ENCODE results near the gene CIP2A. TPM values are rescaled to one million over a fixed set of nuclear protein-coding genes. Genes with fewer than 3 reads are reported as not detected.
A peak's percentile ranks its signal among the peaks of the same experiment; 100 is the strongest.

Gene CIP2A
- total RNA-seq, 1 donor from 2014 or later: 6.9 TPM

- H3K4me1 ChIP-seq: peaks cover 20% of the 10 kb centered on the region
- intact Hi-C loops (cut with DNase I): no loop called here
- H3K4me3 ChIP-seq: peak overlapping the region; percentile 58 to 66
- TF ChIP-seq POLR2A (IDR thresholded peaks at IDR 0.05): no peak
- TF ChIP-seq POLR2AphosphoS5 (IDR thresholded peaks at IDR 0.05; ENCODE audit: insufficient read depth in 1 of 2, low read depth in 1 of 2): no peak
- no peak for TF ChIP-seq CTCF (IDR thresholded peaks at IDR 0.05)
- H3K9me3 ChIP-seq: no peaks in the 10 kb centered on the region
- no peaks in the 10 kb centered on the region for H3K36me3 ChIP-seq
- H3K27me3 ChIP-seq: no peaks in the 10 kb centered on the region
- peak overlapping the region; percentile 95 for H3K27ac ChIP-seq
- no peak for DNase-seq (ENCODE audit: extremely low spot score in 2 of 2)
These were observed 723 bp upstream of the CIP2A start for GRCh38 chr3:108589998-108590323.

GRCh38 chr3:108588601-108589000 is 637 bp downstream of the CIP2A start:
- intact Hi-C loops (cut with DNase I): no loop called here
- Histone ChIP-seq H3K27me3 (no peaks in the 10 kb centered on the region), H3K9me3 (no peaks in the 10 kb centered on the region), H3K36me3 (no peaks in the 10 kb centered on the region), H3K4me1 (peaks cover 20% of the 10 kb centered on the region), H3K4me3 (peak overlapping the region; percentile 58 to 66), H3K27ac (peak overlapping the region; percentile 95)
- TF ChIP-seq POLR2AphosphoS5 (IDR thresholded peaks at IDR 0.05; ENCODE audit: insufficient read depth in 1 of 2, low read depth in 1 of 2) (no peak), POLR2A (IDR thresholded peaks at IDR 0.05) (no peak), CTCF (IDR thresholded peaks at IDR 0.05) (no peak)
- no peak for DNase-seq (ENCODE audit: extremely low spot score in 2 of 2)

GRCh38 chr3:108578064-108578463 is 11.2 kb downstream of the CIP2A start:
- intact Hi-C loops (cut with DNase I): no loop called here
- no peak for DNase-seq (ENCODE audit: extremely low spot score in 2 of 2)
- Histone ChIP-seq H3K27ac (no peak overlapping the region), H3K9me3 (no peaks in the 10 kb centered on the region), H3K4me3 (no peak overlapping the region), H3K4me1 (no peaks in the 10 kb centered on the region), H3K36me3 (no peaks in the 10 kb centered on the region), H3K27me3 (no peaks in the 10 kb centered on the region)
- TF ChIP-seq POLR2A (IDR thresholded peaks at IDR 0.05) (no peak), CTCF (IDR thresholded peaks at IDR 0.05) (no peak), POLR2AphosphoS5 (IDR thresholded peaks at IDR 0.05; ENCODE audit: insufficient read depth in 1 of 2, low read depth in 1 of 2) (no peak)

GRCh38 chr3:108569336-108569735 is 19.9 kb downstream of the CIP2A start:
- Histone ChIP-seq H3K36me3 (no peaks in the 10 kb centered on the region), H3K4me3 (no peak overlapping the region), H3K4me1 (peaks cover 8% of the 10 kb centered on the region), H3K27me3 (no peaks in the 10 kb centered on the region), H3K9me3 (no peaks in the 10 kb centered on the region), H3K27ac (no peak overlapping the region)
- intact Hi-C loops (cut with DNase I): no loop called here
- no peak for DNase-seq (ENCODE audit: extremely low spot score in 2 of 2)
- TF ChIP-seq CTCF (IDR thresholded peaks at IDR 0.05) (no peak), POLR2AphosphoS5 (IDR thresholded peaks at IDR 0.05; ENCODE audit: insufficient read depth in 1 of 2, low read depth in 1 of 2) (no peak), POLR2A (IDR thresholded peaks at IDR 0.05) (no peak)

- intact Hi-C loops (cut with DNase I): no loop called here
- peaks cover 12% of the 10 kb centered on the region for H3K4me1 ChIP-seq
- H3K27me3 ChIP-seq: no peaks in the 10 kb centered on the region
- H3K27ac ChIP-seq: no peak overlapping the region
- H3K36me3 ChIP-seq: no peaks in the 10 kb centered on the region
- H3K4me3 ChIP-seq: no peak overlapping the region
- no peak for TF ChIP-seq POLR2A (IDR thresholded peaks at IDR 0.05)
- H3K9me3 ChIP-seq: no peaks in the 10 kb centered on the region
- no peak for DNase-seq (ENCODE audit: extremely low spot score in 2 of 2)
These were observed 22.6 kb downstream of the CIP2A start for GRCh38 chr3:108566599-108566998.

- Histone ChIP-seq H3K27ac (no peak overlapping the region), H3K36me3 (no peaks in the 10 kb centered on the region), H3K4me3 (no peak overlapping the region), H3K27me3 (no peaks in the 10 kb centered on the region), H3K9me3 (no peaks in the 10 kb centered on the region), H3K4me1 (peaks cover 12% of the 10 kb centered on the region)
- intact Hi-C loops (cut with DNase I): no loop called here
- TF ChIP-seq POLR2AphosphoS5 (IDR thresholded peaks at IDR 0.05; ENCODE audit: insufficient read depth in 1 of 2, low read depth in 1 of 2) (no peak), POLR2A (IDR thresholded peaks at IDR 0.05) (no peak), CTCF (IDR thresholded peaks at IDR 0.05) (no peak)
- DNase-seq (ENCODE audit: extremely low spot score in 2 of 2): no peak
These were observed 23.7 kb downstream of the CIP2A start for GRCh38 chr3:108565506-108565905.

All from vagina (tissue), 2 donors.